Endodermal cell (in vitro differentiated cells): Measurements from ENCODE around the gene UFC1. TPM values are rescaled to one million over a fixed set of nuclear protein-coding genes. Genes with fewer than 3 reads are reported as not detected.

Experiments
- DNase-seq: peaks from one replicate; pipeline ENCODE4 v3.0.0-alpha.2; 2017
- H3K27ac ChIP-seq: 2 replicates; pipeline ENCODE4 v1.5.1; 2013; ENCODE audit warnings: mild to moderate bottlenecking, low read depth, low read length, moderate library complexity
- H3K27me3 ChIP-seq: 2 replicates; pipeline ENCODE4 v1.6.1; 2013; ENCODE audit warnings: mild to moderate bottlenecking, low read length, moderate library complexity; ENCODE audit not compliant: insufficient read depth, control insufficient read depth, poor library complexity, severe bottlenecking
- H3K36me3 ChIP-seq: 2 replicates; pipeline ENCODE4 v1.7.0; 2013; ENCODE audit warnings: mild to moderate bottlenecking, low read length, moderate library complexity; ENCODE audit not compliant: control insufficient read depth, insufficient read depth
- H3K4me1 ChIP-seq: one replicate; pipeline ENCODE4 v1.7.0; 2013; ENCODE audit warnings: low read length; ENCODE audit not compliant: control insufficient read depth, insufficient read depth
- H3K4me3 ChIP-seq: 2 replicates; pipeline ENCODE4 v1.5.1; 2013; ENCODE audit warnings: mild to moderate bottlenecking, low read length, moderate library complexity
- H3K9ac ChIP-seq: 2 replicates; pipeline ENCODE4 v1.6.1; 2013; ENCODE audit warnings: mild to moderate bottlenecking, low read length, moderate library complexity; ENCODE audit not compliant: poor library complexity, severe bottlenecking; ENCODE audit errors: extremely low read depth
- H3K9me3 ChIP-seq: 2 replicates; pipeline ENCODE4 v1.6.1; 2013; ENCODE audit warnings: mild to moderate bottlenecking, low read length, moderate library complexity; ENCODE audit not compliant: control insufficient read depth
- H3K27ac Mint-ChIP-seq: 2 replicates; pipeline ENCODE4 v1.8.0; 2020; ENCODE audit warnings: mixed read lengths
- H3K27me3 Mint-ChIP-seq: 2 replicates; pipeline ENCODE4 v1.8.0; 2021; ENCODE audit warnings: mild to moderate bottlenecking, mixed read lengths; ENCODE audit not compliant: insufficient read depth
- H3K36me3 Mint-ChIP-seq: 2 replicates; pipeline ENCODE4 v1.8.0; 2020; ENCODE audit warnings: low read depth, mixed read lengths
- H3K4me1 Mint-ChIP-seq: 2 replicates; pipeline ENCODE4 v1.8.0; 2020; ENCODE audit warnings: mixed read lengths
- H3K4me3 Mint-ChIP-seq: 2 replicates; pipeline ENCODE4 v1.8.0; 2020; ENCODE audit warnings: mild to moderate bottlenecking, moderate library complexity, mixed read lengths
- H3K9me3 Mint-ChIP-seq: 2 replicates; pipeline ENCODE4 v1.8.0; 2020; ENCODE audit warnings: mild to moderate bottlenecking, mixed read lengths
- CTCF ChIP-seq: fragments of 200-600 bp; sonication (generic); conservative IDR thresholded peaks from 2 replicates; pipeline ENCODE4 v1.5.0; 2021; ENCODE audit warnings: antibody characterized with exemption, mild to moderate bottlenecking
- WGBS, 2 experiments: methylation state at CpG; one replicate each; pipeline versions ENCODE4 v1.1.5 to v1.1.7; 2013; ENCODE audit warnings: missing lambda C conversion rate in 2 of 2, mixed read lengths in 1 of 2; ENCODE audit not compliant: insufficient coverage in 1 of 2, insufficient read length in 1 of 2; 5-methylcytosine and 5-hydroxymethylcytosine counted together
- total RNA-seq, 2 donors: library from RNA; stranded (reverse); fragmentation: NEBNext Ultra II Directional in 1 of 2; extraction: Animal tissue kit (Norgen Biotek cat#: 25700) in 1 of 2; gene quantifications; 2 replicates in 1 of 2; 3 replicates in 1 of 2; pipeline ENCODE4 v1.2.1, GENCODE V29; 2021

Gene UFC1
- total RNA-seq, 2 donors from 2014 or later, result 89.5 to 97.1 TPM

GRCh38 chr1:161119092-161119903, 34.5 kb upstream of the UFC1 start:
- H3K36me3 Mint-ChIP-seq, result peaks cover 47% of the 10 kb centered on the region
- WGBS, 2 experiments, result 81 to 89% methylated on average over 8 to 10 of the region's 10 CpGs
- no peaks in the 10 kb centered on the region for H3K27me3 Mint-ChIP-seq

GRCh38 chr1:161121042-161121650, 32.6 kb upstream of the UFC1 start:
- H3K4me1 ChIP-seq, result peaks cover 8% of the 10 kb centered on the region
- no peaks in the 10 kb centered on the region for H3K9me3 ChIP-seq
- Mint-ChIP-seq H3K36me3 (peaks cover 59% of the 10 kb centered on the region), H3K27ac (no peak overlapping the region), H3K4me3 (no peak overlapping the region), H3K4me1 (peaks cover 17% of the 10 kb centered on the region), H3K9me3 (no peaks in the 10 kb centered on the region), H3K27me3 (no peaks in the 10 kb centered on the region)
- no peak overlapping the region for H3K4me3 ChIP-seq
- 90 to 100% methylated on average over 1 to 2 of the region's 3 CpGs for WGBS, 2 experiments
- H3K9ac ChIP-seq, result no peak overlapping the region
- no peak for DNase-seq
- peaks cover 62% of the 10 kb centered on the region for H3K36me3 ChIP-seq
- H3K27ac ChIP-seq, result no peak overlapping the region
- no peak for TF ChIP-seq CTCF
- H3K27me3 ChIP-seq, result no peaks in the 10 kb centered on the region

More at GRCh38 chr1:161119092-161119903, 34.5 kb upstream of the UFC1 start:
- Histone ChIP-seq H3K4me3 (peak overlapping the region; percentile 99), H3K27me3 (no peaks in the 10 kb centered on the region), H3K9ac (peak overlapping the region; percentile 87), H3K36me3 (peaks cover 53% of the 10 kb centered on the region), H3K27ac (no peak overlapping the region), H3K9me3 (no peaks in the 10 kb centered on the region), H3K4me1 (peaks cover 8% of the 10 kb centered on the region)
- peak; percentile 85 for DNase-seq
- Mint-ChIP-seq H3K27ac (peak overlapping the region; percentile 98), H3K4me1 (peaks cover 19% of the 10 kb centered on the region), H3K9me3 (no peaks in the 10 kb centered on the region), H3K4me3 (peak overlapping the region; percentile 96)
- TF ChIP-seq CTCF, result peak; percentile 66

- H3K9me3 Mint-ChIP-seq, result no peaks in the 10 kb centered on the region
- H3K4me3 Mint-ChIP-seq, result no peak overlapping the region
- no peaks in the 10 kb centered on the region for H3K27me3 Mint-ChIP-seq
- no peaks in the 10 kb centered on the region for H3K27me3 ChIP-seq
- H3K4me1 ChIP-seq, result peaks cover 8% of the 10 kb centered on the region
- H3K4me1 Mint-ChIP-seq, result peaks cover 17% of the 10 kb centered on the region
- H3K27ac ChIP-seq, result no peak overlapping the region
- no peak for TF ChIP-seq CTCF
- H3K4me3 ChIP-seq, result no peak overlapping the region
- peaks cover 67% of the 10 kb centered on the region for H3K36me3 ChIP-seq
- H3K9ac ChIP-seq, result no peak overlapping the region
- H3K27ac Mint-ChIP-seq, result peak overlapping the region; percentile 26
- no peaks in the 10 kb centered on the region for H3K9me3 ChIP-seq
- WGBS, 2 experiments, result 92 to 96% methylated on average over 4 of the region's 4 CpGs
- H3K36me3 Mint-ChIP-seq, result peaks cover 63% of the 10 kb centered on the region
- DNase-seq, result no peak
These were observed 31.9 kb upstream of the UFC1 start for GRCh38 chr1:161121834-161122233.
